HL-60 (cell line): ENCODE measurements around the gene SRPK2.

Experiments used
- DNase-seq, 2 experiments: peaks; one replicate each; pipeline ENCODE4 v3.0.0-alpha.2; 2010 to 2020; ENCODE audit warnings: low read depth in 1 of 2, low spot score in 1 of 2
- H3K27ac ChIP-seq: fragments of 250-450 bp; sonication (Bioruptor Pico); replicated peaks from 2 replicates; pipeline ENCODE4 v1.5.1; 2020; ENCODE audit warnings: mild to moderate bottlenecking, moderate library complexity
- H3K27me3 ChIP-seq: fragments of 250-450 bp; sonication (Bioruptor Pico); 2 replicates; pipeline ENCODE4 v1.5.1; 2021; ENCODE audit warnings: mild to moderate bottlenecking, moderate library complexity; ENCODE audit not compliant: insufficient read depth, poor library complexity, severe bottlenecking
- H3K4me3 ChIP-seq: replicated peaks from 2 replicates; pipeline ENCODE4 v1.5.1; 2011; ENCODE audit warnings: mild to moderate bottlenecking, control low read depth, low read length; ENCODE audit not compliant: insufficient read depth
- CTCF ChIP-seq: IDR thresholded peaks from one replicate; pipeline ENCODE4 v1.5.1; 2011; ENCODE audit warnings: low read length, control low read depth, inconsistent platforms; ENCODE audit not compliant: insufficient read depth
- GABPA ChIP-seq: IDR thresholded peaks from 2 replicates; pipeline ENCODE4 v1.6.1; 2012; ENCODE audit warnings: low read depth
- POLR2AphosphoS5 ChIP-seq: IDR thresholded peaks from 2 replicates; pipeline ENCODE4 v1.6.1; 2012; ENCODE audit warnings: low read depth
- REST ChIP-seq: IDR thresholded peaks from 2 replicates; pipeline ENCODE4 v1.6.1; 2012; ENCODE audit warnings: low read depth; ENCODE audit not compliant: insufficient replicate concordance
- SPI1 ChIP-seq: IDR thresholded peaks from 2 replicates; pipeline ENCODE4 v1.6.1; 2012; ENCODE audit warnings: low read depth, mild to moderate bottlenecking, borderline replicate concordance

SRPK2 gene

GRCh38 chr7:105079348-105079747 lies 309.4 kb downstream of the SRPK2 start:
- no peak overlapping the region for H3K27ac ChIP-seq
- TF ChIP-seq SPI1 (peak; percentile 62), REST (no peak)
- H3K27me3 ChIP-seq, result no peaks in the 10 kb centered on the region
- no peak for DNase-seq
- H3K4me3 ChIP-seq, result no peak overlapping the region

- TF ChIP-seq REST (no peak), CTCF (no peak), SPI1 (no peak), POLR2AphosphoS5 (no peak), GABPA (no peak)
- Histone ChIP-seq H3K4me3 (no peak overlapping the region), H3K27ac (no peak overlapping the region), H3K27me3 (no peaks in the 10 kb centered on the region)
- no peak for DNase-seq
Measured at GRCh38 chr7:105073143-105073542, 315.6 kb downstream of the SRPK2 start.

- TF ChIP-seq GABPA, result no peak
- no peak for TF ChIP-seq POLR2AphosphoS5
- TF ChIP-seq SPI1, result no peak
- TF ChIP-seq REST, result no peak
- no peak for TF ChIP-seq CTCF
- DNase-seq, result no peak
- Histone ChIP-seq H3K4me3 (no peak overlapping the region), H3K27ac (no peak overlapping the region), H3K27me3 (no peaks in the 10 kb centered on the region)
Measured at GRCh38 chr7:105068886-105069285, 319.8 kb downstream of the SRPK2 start.

- Histone ChIP-seq H3K27me3 (no peaks in the 10 kb centered on the region), H3K4me3 (no peak overlapping the region), H3K27ac (no peak overlapping the region)
- DNase-seq, result no peak
- TF ChIP-seq SPI1 (no peak), CTCF (no peak), REST (no peak), GABPA (no peak), POLR2AphosphoS5 (no peak)
Measured at GRCh38 chr7:105067691-105068090, 321.0 kb downstream of the SRPK2 start.
